HFFc6 (cell line): ENCODE measurements around the gene P2RX7. TPM values are rescaled to one million over a fixed set of nuclear protein-coding genes. Genes with fewer than 3 reads are reported as not detected.
A peak's percentile ranks its signal among the peaks of the same experiment; 100 is the strongest.

ENCODE experiments used
- DNase-seq: peaks from one replicate; pipeline ENCODE4 v3.0.0-alpha.2; 2018
- H3K27ac Mint-ChIP-seq: 2 replicates; pipeline ENCODE4 v1.8.0; 2020; ENCODE audit warnings: mild to moderate bottlenecking, mixed read lengths
- H3K27me3 Mint-ChIP-seq: 2 replicates; pipeline ENCODE4 v1.8.0; 2021; ENCODE audit warnings: mild to moderate bottlenecking, moderate library complexity, mixed read lengths; ENCODE audit not compliant: insufficient read depth
- H3K36me3 Mint-ChIP-seq: 2 replicates; pipeline ENCODE4 v1.8.0; 2021; ENCODE audit warnings: low read depth, mixed read lengths
- H3K4me1 Mint-ChIP-seq: 2 replicates; pipeline ENCODE4 v1.8.0; 2020; ENCODE audit warnings: low read depth, mixed read lengths
- H3K4me3 Mint-ChIP-seq: 2 replicates; pipeline ENCODE4 v1.8.0; 2020; ENCODE audit warnings: mild to moderate bottlenecking, moderate library complexity, mixed read lengths
- H3K9me3 Mint-ChIP-seq: 2 replicates; pipeline ENCODE4 v1.8.0; 2020; ENCODE audit warnings: mild to moderate bottlenecking, mixed read lengths
- CTCF ChIP-seq: fragments of 200-600 bp; sonication (generic); IDR thresholded peaks from 2 replicates; pipeline ENCODE4 v1.5.0; 2021; ENCODE audit warnings: antibody characterized with exemption, mild to moderate bottlenecking
- total RNA-seq, 6 experiments: library from RNA; stranded (reverse); fragmentation: NEBNext Ultra II Directional; extraction: Animal tissue kit (Norgen Biotek cat#: 25700); gene quantifications; 2 replicates in 1 of 6; 3 replicates in 5 of 6; pipeline ENCODE4 v1.2.3, GENCODE V29; 2021

P2RX7 gene
- total RNA-seq, 6 experiments from 2014 or later: 0.17 to 0.32 (median 0.24) TPM

- no peaks in the 10 kb centered on the region for H3K36me3 Mint-ChIP-seq
- peak overlapping the region; percentile 50 for H3K4me3 Mint-ChIP-seq
- no peak for TF ChIP-seq CTCF
- peaks cover 8% of the 10 kb centered on the region for H3K27me3 Mint-ChIP-seq
- H3K9me3 Mint-ChIP-seq: no peaks in the 10 kb centered on the region
- DNase-seq: peak; percentile 76
- H3K27ac Mint-ChIP-seq: peak overlapping the region; percentile 86
- peaks cover 31% of the 10 kb centered on the region for H3K4me1 Mint-ChIP-seq
Measured at GRCh38 chr12:121214166-121214777, 81.6 kb downstream of the P2RX7 start.

- Mint-ChIP-seq H3K27ac (peak overlapping the region; percentile 86), H3K4me3 (peak overlapping the region; percentile 50)
Measured at GRCh38 chr12:121214855-121215745, 82.4 kb downstream of the P2RX7 start.

DNA sequence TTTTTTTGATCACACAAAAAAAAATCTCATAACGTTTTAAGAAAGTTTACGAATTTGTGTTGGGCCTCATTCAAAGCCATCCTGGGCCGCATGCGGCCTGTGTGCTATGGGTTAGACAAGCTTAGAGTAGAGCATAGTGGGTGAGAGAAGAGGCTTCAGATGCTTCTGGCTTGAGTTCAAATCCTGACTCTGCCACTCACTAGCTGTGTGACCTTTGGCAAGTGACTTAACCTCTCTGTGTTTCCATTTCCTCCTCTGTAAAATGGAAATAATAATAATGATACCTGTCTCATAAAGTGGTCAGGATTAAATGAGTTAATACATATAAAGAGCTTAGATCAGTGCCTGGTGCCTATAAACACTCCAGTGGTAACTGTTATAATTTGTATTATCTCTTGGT lies 83.4 kb downstream of the P2RX7 start:
- H3K4me3 Mint-ChIP-seq: no peak overlapping the region
- H3K4me1 Mint-ChIP-seq: peaks cover 24% of the 10 kb centered on the region
- no peak for DNase-seq
- H3K27ac Mint-ChIP-seq: no peak overlapping the region
- H3K9me3 Mint-ChIP-seq: no peaks in the 10 kb centered on the region
- H3K36me3 Mint-ChIP-seq: no peaks in the 10 kb centered on the region
- H3K27me3 Mint-ChIP-seq: peaks cover 8% of the 10 kb centered on the region
- TF ChIP-seq CTCF: no peak

More at GRCh38 chr12:121214855-121215745, 82.4 kb downstream of the P2RX7 start:
- Mint-ChIP-seq H3K4me1 (peaks cover 31% of the 10 kb centered on the region), H3K27me3 (peaks cover 8% of the 10 kb centered on the region), H3K36me3 (no peaks in the 10 kb centered on the region), H3K9me3 (no peaks in the 10 kb centered on the region)
- no peak for TF ChIP-seq CTCF
- DNase-seq: peak; percentile 96

- TF ChIP-seq CTCF: no peak
- Mint-ChIP-seq H3K4me3 (no peak overlapping the region), H3K9me3 (no peaks in the 10 kb centered on the region)
Measured at GRCh38 chr12:121217063-121217462, 84.4 kb downstream of the P2RX7 start.

DNA sequence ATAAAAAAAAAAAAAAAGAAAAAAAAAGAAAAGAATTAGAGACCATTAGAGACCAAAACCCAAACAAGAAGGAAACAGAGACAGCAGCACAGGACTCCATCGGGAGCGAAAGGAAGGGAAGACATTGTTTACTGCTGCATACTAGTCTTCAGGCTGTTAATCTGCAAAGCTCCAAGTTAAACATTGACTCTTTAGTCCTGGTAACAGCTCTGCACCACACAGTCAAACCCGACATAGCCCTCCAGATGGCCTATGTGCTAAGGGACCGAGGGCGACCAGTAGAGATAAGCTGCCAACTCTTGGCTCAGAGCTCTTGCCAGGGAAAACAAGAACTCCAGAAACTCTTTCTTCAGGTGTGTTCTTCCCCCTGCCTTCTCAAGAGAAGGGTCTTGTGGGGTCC lies 85.1 kb downstream of the P2RX7 start:
- no peak for DNase-seq
- Mint-ChIP-seq H3K36me3 (no peaks in the 10 kb centered on the region), H3K27ac (no peak overlapping the region), H3K4me1 (peaks cover 23% of the 10 kb centered on the region), H3K4me3 (no peak overlapping the region), H3K9me3 (no peaks in the 10 kb centered on the region), H3K27me3 (peaks cover 8% of the 10 kb centered on the region)
- no peak for TF ChIP-seq CTCF

More at GRCh38 chr12:121217063-121217462, 84.4 kb downstream of the P2RX7 start:
- DNase-seq: no peak
- H3K27me3 Mint-ChIP-seq: peaks cover 8% of the 10 kb centered on the region
- H3K4me1 Mint-ChIP-seq: peaks cover 23% of the 10 kb centered on the region
- no peaks in the 10 kb centered on the region for H3K36me3 Mint-ChIP-seq
- H3K27ac Mint-ChIP-seq: no peak overlapping the region
